ENCODE data around the gene IFT80.

IFT80 gene

GRCh38 chr3:160400702-160401150 is 1.7 kb upstream of the IFT80 start:
- peak; percentile 3 for DNase-seq (ENCODE audit: low read depth)

- peak; percentile 15 for DNase-seq (ENCODE audit: low read depth)
These were observed 1.1 kb upstream of the IFT80 start for GRCh38 chr3:160400030-160400701.

GRCh38 chr3:160398820-160399124 is 253 bp downstream of the IFT80 start:
- DNase-seq (ENCODE audit: low read depth), result no peak

GRCh38 chr3:160395297-160395696 is 3.7 kb downstream of the IFT80 start:
- no peak for DNase-seq (ENCODE audit: low read depth)

- no peak for DNase-seq (ENCODE audit: low read depth)
These were observed 5.0 kb downstream of the IFT80 start for GRCh38 chr3:160394009-160394392.

- no peak for DNase-seq (ENCODE audit: low read depth)
These were observed 5.5 kb downstream of the IFT80 start for GRCh38 chr3:160393346-160394008.

DNA sequence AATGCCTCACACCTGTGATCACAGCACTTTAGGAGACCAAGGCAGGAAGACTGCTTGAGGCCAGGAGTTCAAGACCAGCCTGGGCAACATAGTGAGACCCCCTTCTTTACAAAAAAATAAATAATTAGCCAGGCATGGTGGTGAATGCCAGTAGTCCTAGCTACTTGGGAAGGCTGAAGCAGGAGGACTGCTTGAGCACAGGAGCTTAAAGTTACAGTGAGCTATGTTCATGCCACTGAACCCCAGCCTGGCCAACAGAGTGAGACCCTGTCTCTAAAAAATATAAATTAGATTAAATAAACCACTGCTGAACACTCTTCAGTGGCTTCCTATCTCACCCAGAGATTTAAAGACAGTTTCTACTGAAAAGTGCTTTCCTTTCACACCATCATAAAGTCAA is 6.2 kb downstream of the IFT80 start:
- no peak for DNase-seq (ENCODE audit: low read depth)

DNA sequence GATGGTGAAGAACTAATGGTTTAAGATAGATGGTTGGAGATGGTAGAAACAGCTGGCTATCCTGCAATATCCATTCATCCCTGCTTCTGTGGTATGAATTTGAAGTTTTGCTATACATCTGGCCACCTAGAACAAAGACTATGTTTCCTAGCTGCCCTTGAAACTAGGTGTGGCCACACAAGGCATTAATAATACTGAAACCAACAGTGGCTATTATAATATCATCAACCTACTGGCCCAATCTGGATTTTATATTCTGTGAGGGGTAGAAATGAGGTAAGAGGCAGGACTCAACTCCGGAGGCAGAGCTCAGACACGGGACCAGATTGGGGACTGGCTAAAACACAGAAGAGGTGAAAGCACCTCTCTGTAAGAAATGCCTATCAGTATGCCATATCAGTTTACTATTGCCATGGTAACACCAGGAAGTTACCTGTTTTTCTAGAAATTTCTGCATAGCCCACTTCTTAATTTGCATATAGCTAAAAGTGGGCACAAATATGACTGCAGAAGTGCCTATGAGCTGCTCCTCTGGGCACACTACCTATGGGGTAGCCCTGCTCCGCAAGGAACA is 8.4 kb downstream of the IFT80 start:
- DNase-seq (ENCODE audit: low read depth), result no peak

GRCh38 chr3:160384639-160385318 is 14.2 kb downstream of the IFT80 start:
- no peak for DNase-seq (ENCODE audit: low read depth)

DNA sequence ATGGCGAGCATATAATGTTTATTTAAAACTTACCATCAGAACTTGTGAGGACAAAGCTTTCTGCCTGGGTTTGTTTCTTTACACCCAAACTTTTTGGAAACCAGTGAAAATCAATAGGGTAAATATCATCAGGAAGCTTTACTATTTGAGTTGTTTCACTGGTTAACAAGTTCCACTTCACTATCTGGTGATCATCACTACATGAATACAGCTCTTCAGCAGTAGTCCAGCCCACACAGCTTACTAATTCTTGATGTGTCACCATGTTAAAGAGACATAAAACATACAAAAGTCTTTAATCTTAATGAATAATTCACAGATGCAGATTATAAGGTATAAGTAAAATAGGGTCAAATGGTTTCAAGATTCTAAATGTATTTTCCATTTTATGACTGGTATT is 17.6 kb downstream of the IFT80 start:
- DNase-seq (ENCODE audit: low read depth), result no peak

- DNase-seq (ENCODE audit: low read depth), result no peak
These were observed 19.3 kb downstream of the IFT80 start for GRCh38 chr3:160379628-160380214.

- no peak for DNase-seq (ENCODE audit: low read depth)
These were observed 20.5 kb downstream of the IFT80 start for GRCh38 chr3:160378331-160379109.

GRCh38 chr3:160376681-160377080 is 22.3 kb downstream of the IFT80 start:
- DNase-seq (ENCODE audit: low read depth), result no peak

DNA sequence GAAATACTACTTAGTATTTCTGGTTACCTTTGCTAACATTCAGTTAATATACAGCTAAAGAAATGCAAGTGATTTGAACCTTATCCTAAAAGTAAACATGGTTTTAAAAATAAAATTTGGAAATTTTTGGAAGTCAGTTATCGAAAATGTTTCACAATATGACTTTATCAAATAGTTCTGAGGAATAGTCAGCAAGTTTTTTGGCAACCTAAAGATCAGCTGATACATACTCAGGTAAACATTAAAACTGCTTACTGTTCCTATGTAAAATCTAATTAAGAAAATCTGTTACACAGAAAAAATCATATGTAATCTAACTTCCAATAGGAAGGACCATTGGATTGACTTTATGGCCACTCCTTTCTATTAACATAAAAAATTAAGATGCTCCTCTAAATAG is 24.1 kb downstream of the IFT80 start:
- DNase-seq (ENCODE audit: low read depth), result no peak

DNA sequence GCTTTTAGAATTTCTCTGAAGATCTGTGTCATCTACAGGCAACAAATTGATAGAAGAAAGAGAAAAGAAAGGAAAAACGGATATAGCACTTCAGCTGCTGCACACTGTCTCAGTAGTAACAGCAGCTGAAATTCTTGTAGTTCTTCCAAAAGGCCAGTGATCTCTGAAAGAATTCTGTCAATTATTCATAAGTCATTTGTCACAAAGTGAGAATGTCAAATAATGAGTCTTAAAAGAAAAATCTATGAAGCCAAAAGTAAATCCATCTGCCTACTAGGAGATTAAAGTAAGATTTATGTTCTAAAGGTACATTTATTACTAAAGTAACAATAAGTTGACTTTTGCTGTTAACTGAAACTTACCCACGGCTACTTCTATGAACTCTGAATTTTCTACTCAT is 24.6 kb downstream of the IFT80 start:
- DNase-seq (ENCODE audit: low read depth), result no peak

DNA sequence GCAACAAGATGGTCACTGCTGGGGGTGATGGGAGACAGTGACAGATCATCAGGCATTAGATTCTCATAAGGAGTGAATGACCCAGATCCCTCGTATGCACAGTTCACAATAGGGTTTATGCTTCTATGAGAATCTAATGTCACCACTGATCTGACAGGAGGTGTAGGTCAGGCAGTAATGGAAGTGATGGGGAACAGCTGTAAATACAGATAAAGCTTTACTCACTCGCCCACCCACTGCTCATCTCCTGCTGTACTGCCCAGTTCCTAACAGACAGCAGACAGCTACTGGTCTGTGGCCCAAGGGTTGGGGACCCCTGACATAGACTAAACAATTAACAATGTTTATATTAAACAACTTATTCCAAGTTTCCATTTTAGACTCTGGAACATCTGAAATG is 25.4 kb downstream of the IFT80 start:
- no peak for DNase-seq (ENCODE audit: low read depth)

- no peak for DNase-seq (ENCODE audit: low read depth)
These were observed 26.2 kb downstream of the IFT80 start for GRCh38 chr3:160372780-160373179.

DNA sequence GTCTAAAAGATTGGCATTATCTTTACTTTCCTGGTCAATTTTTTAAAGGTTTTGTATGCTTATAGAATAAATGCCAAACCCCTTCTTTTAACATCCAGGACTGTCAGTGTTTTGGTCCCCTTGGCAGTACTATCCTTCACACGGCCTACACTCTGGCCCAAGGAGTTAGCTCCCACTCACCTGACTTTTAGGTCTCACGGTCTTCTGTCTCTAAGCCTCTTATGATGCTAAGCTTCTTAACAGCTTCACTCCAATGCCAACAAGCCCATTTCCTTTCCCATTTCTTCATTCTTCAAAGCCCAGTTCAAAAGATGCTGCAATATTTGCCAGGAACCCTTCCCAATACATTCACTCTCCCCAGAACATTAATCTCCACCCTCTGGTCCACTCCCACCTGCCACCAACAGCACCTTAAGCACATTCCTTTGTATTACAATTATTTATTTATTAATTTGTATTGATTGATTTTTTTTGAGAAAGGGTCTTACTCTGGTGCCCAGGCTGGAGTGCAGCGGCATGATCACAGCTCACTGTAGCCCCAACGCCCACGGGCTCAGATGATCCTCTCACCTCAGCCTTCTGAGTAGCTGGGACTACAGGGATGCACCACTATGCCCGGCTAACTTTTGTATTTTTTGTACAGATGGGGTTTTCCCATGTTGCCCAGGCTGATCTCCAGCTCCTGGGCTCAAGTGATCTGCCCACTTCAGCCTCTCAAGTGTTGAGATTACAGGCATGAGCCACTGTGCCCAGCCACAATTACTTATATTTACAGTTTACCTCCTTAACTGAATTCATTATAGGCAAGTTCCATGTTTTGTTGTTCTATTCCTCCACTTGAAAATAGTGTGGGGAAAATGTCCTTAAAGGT is 27.8 kb downstream of the IFT80 start:
- DNase-seq (ENCODE audit: low read depth), result no peak

- no peak for DNase-seq (ENCODE audit: low read depth)
These were observed 29.2 kb downstream of the IFT80 start for GRCh38 chr3:160369784-160370183.

GRCh38 chr3:160368804-160369203 is 30.2 kb downstream of the IFT80 start:
- no peak for DNase-seq (ENCODE audit: low read depth)

Data from stimulated activated CD8-positive, alpha-beta memory T cell treated with anti-CD3 and anti-CD28 coated beads, Interleukin-7, amount 100 ng/mL, for 24 hours (primary cell).